GM12878 (cell line): ENCODE results near the gene NDEL1. TPM values are rescaled to one million over a fixed set of nuclear protein-coding genes. Genes with fewer than 3 reads are reported as not detected.

Source experiments
- ATAC-seq: fragments of 200-7000 bp; cut with Tn5 transposase; 3 replicates; pipeline ENCODE4 v1.9.1; 2020; ENCODE audit warnings: mild to moderate bottlenecking, moderate library complexity
- BruUV-seq: library from RNA; stranded (reverse); fragments of 400-500 nt; replicated peaks from 2 replicates; lab custom pipeline; 2021; lab: Mats Ljungman, UMichigan
- CTCF ChIA-PET: fragments of 300-600 bp; sonication (Branson Sonifier 250); formaldehyde crosslinking; extraction: SDS; loops from one replicate; lab custom pipeline; 2021; ENCODE audit warnings: inconsistent platforms; lab: Yijun Ruan, JAX
- POLR2A ChIA-PET: fragments of 350-600 bp; formaldehyde crosslinking; extraction: SDS; loops from one replicate; lab custom pipeline; 2021; ENCODE audit warnings: inconsistent platforms; lab: Charles Lee
- RAD21 ChIA-PET: fragments of 300-600 bp; sonication (Branson Sonifier 250); formaldehyde crosslinking; loops from one replicate; lab custom pipeline; 2023; ENCODE audit warnings: antibody characterized with exemption; ENCODE audit not compliant: unreplicated experiment; lab: Charles Lee
- SMC1A ChIA-PET: fragments of 300-600 bp; sonication (Branson Sonifier 250); formaldehyde crosslinking; loops from one replicate; lab custom pipeline; 2023; ENCODE audit not compliant: unreplicated experiment, uncharacterized antibody; lab: Charles Lee
- DNase-seq: peaks from one replicate; pipeline ENCODE4 v3.0.0-alpha.2; 2011; ENCODE audit warnings: low read depth, low spot score
- FAIRE-seq: peaks from 3 replicates; lab custom pipeline; 2011; peaks lifted over from hg19 to GRCh38; lab: Jason Lieb, UNC
- H2AFZ ChIP-seq: 2 replicates; pipeline ENCODE4 v1.6.0; 2011; ENCODE audit warnings: low read depth, low read length, control low read depth; ENCODE audit not compliant: control insufficient read depth
- H3K27ac ChIP-seq: 2 replicates; pipeline ENCODE4 v1.5.1; 2011; ENCODE audit warnings: control low read depth; ENCODE audit not compliant: control insufficient read depth, insufficient read depth
- H3K27me3 ChIP-seq, 2 experiments: replicated peaks in 1 of 2; 2 replicates each; pipeline versions ENCODE4 v1.6.0 to v1.6.1; 2011; ENCODE audit warnings: low read length in 1 of 2; ENCODE audit not compliant: control insufficient read depth in 2 of 2, insufficient read depth in 2 of 2
- H3K36me3 ChIP-seq, 2 experiments: 2 replicates each; pipeline ENCODE4 v1.5.1; 2011; ENCODE audit warnings: low read length in 1 of 2; ENCODE audit not compliant: control insufficient read depth in 2 of 2, insufficient read depth in 2 of 2
- H3K4me1 ChIP-seq: 2 replicates; pipeline ENCODE4 v1.6.1; 2011; ENCODE audit warnings: mild to moderate bottlenecking, low read length, moderate library complexity, mixed read lengths; ENCODE audit not compliant: control insufficient read depth, insufficient read depth
- H3K4me2 ChIP-seq: 2 replicates; pipeline ENCODE4 v1.6.0; 2011; ENCODE audit warnings: control low read depth; ENCODE audit not compliant: control insufficient read depth, insufficient read depth
- H3K4me3 ChIP-seq: fragments of 200-600 bp; sonication (generic); 2 replicates; pipeline ENCODE4 v1.5.1; 2016
- H3K79me2 ChIP-seq: 2 replicates; pipeline ENCODE4 v1.6.0; 2011; ENCODE audit warnings: low read length; ENCODE audit not compliant: control insufficient read depth, insufficient read depth
- H3K9ac ChIP-seq: 2 replicates; pipeline ENCODE4 v1.8.0; 2011; ENCODE audit warnings: low read length, control low read depth, mixed read lengths; ENCODE audit not compliant: control insufficient read depth, insufficient read depth
- H3K9me3 ChIP-seq: replicated peaks from 3 replicates; pipeline ENCODE4 v1.5.1; 2011; ENCODE audit warnings: mild to moderate bottlenecking, low read length; ENCODE audit not compliant: control insufficient read depth, insufficient read depth
- H4K20me1 ChIP-seq: 2 replicates; pipeline ENCODE4 v1.6.0; 2011; ENCODE audit not compliant: control insufficient read depth, insufficient read depth
- BCL11A ChIP-seq: IDR thresholded peaks from 2 replicates; pipeline ENCODE4 v1.6.1; 2011; ENCODE audit warnings: low read depth, low read length
- IKZF1 ChIP-seq: fragments of 450-650 bp; conservative IDR thresholded peaks from 2 replicates; pipeline ENCODE4 v1.6.1; 2017; ENCODE audit warnings: antibody characterized with exemption, mild to moderate bottlenecking
- KDM1A ChIP-seq: fragments of 200-600 bp; sonication (generic); IDR thresholded peaks from 2 replicates; pipeline ENCODE4 v1.6.1; 2016; ENCODE audit warnings: borderline replicate concordance
- NFIC ChIP-seq: IDR thresholded peaks from 2 replicates; pipeline ENCODE4 v1.6.1; 2012; ENCODE audit warnings: low read depth, mild to moderate bottlenecking, inconsistent platforms, low read length, moderate library complexity
- NR2C2 ChIP-seq: IDR thresholded peaks from 2 replicates; pipeline ENCODE4 v1.6.1; 2011; ENCODE audit warnings: borderline replicate concordance, low read depth; ENCODE audit not compliant: control insufficient read depth, insufficient read length
- NRF1 ChIP-seq: conservative IDR thresholded peaks from 2 replicates; pipeline ENCODE4 v1.6.1; 2011; ENCODE audit warnings: mild to moderate bottlenecking, low read depth, low read length, improper control_type of control experiment
- POLR2AphosphoS5 ChIP-seq: IDR thresholded peaks from 2 replicates; pipeline ENCODE4 v1.6.1; 2011; ENCODE audit warnings: mild to moderate bottlenecking, low read length, inconsistent platforms
- RAD51 ChIP-seq: fragments of 450-650 bp; IDR thresholded peaks from 2 replicates; pipeline ENCODE4 v1.6.1; 2016; ENCODE audit warnings: moderate library complexity, mild to moderate bottlenecking, inconsistent platforms
- RELB ChIP-seq: fragments of 450-650 bp; IDR thresholded peaks from 2 replicates; pipeline ENCODE4 v1.6.1; 2017; ENCODE audit warnings: low read depth, mild to moderate bottlenecking, moderate library complexity
- STAT1 ChIP-seq: fragments of 450-650 bp; conservative IDR thresholded peaks from 2 replicates; pipeline ENCODE4 v1.6.1; 2014; ENCODE audit warnings: antibody characterized with exemption, mild to moderate bottlenecking
- ZNF24 ChIP-seq: fragments of 450-650 bp; IDR thresholded peaks from 2 replicates; pipeline ENCODE4 v1.6.1; 2017; ENCODE audit warnings: antibody characterized with exemption, mild to moderate bottlenecking
- WGBS: methylation state at CpG from one replicate; pipeline ENCODE4 v1.1.6; 2016; ENCODE audit warnings: low lambda C conversion rate; ENCODE audit not compliant: insufficient replicate concordance, insufficient coverage; ENCODE audit errors: missing lambda C conversion rate; 5-methylcytosine and 5-hydroxymethylcytosine counted together
- in situ Hi-C: fragments of 300-500 bp; cut with MboI; formaldehyde crosslinking; loops from 9 replicates; pipeline ENCODE4 v1.14.3; 2018; ENCODE audit warnings: mixed read lengths
- intact Hi-C: fragments of 100-400 bp; cut with micrococcal nuclease; formaldehyde crosslinking; loops from one replicate; pipeline ENCODE4 v1.14.2; 2022; ENCODE audit not compliant: unreplicated experiment
- polyA plus RNA-seq, 11 experiments: library from polyadenylated mRNA; depleted of rRNA in 4 of 11; unstranded in 6 of 11; stranded (reverse) in 5 of 11; fragments of >200 nt; fragmentation: Nextera tagmentation in 4 of 11; fragmentation: Illumina TruSeq in 1 of 11; extraction: Ambion mirVana in 4 of 11; extraction: Trizol in 1 of 11; gene quantifications; 1 replicate in 1 of 11; 2 replicates in 10 of 11; pipeline versions ENCODE4 v1.2.1 to v1.2.3, GENCODE V29; 2011 to 2016; ENCODE audit warnings: inconsistent platforms in 2 of 11, missing spikeins in 2 of 11, low read depth in 1 of 11
- total RNA-seq, 4 experiments: library from RNA; depleted of rRNA in 3 of 4; stranded (reverse); fragments of >200 nt in 3 of 4; fragmentation: Illumina TruSeq in 1 of 4; extraction: Trizol in 1 of 4; gene quantifications; 2 replicates each; pipeline versions ENCODE4 v1.2.1 to v1.2.3, GENCODE V29; 2013 to 2021
- TF ChIP-seq, protein P1 (sequence below): IDR thresholded peaks from 2 replicates; pipeline ENCODE4 v1.6.1; 2012; ENCODE audit warnings: low read depth, low read length, improper control_type of control experiment
- TF ChIP-seq, protein P2 (sequence below): fragments of 450-650 bp; IDR thresholded peaks from 2 replicates; pipeline ENCODE4 v1.6.1; 2014; ENCODE audit warnings: mild to moderate bottlenecking
- TF ChIP-seq, protein P3 (sequence below): fragments of 450-650 bp; IDR thresholded peaks from 2 replicates; pipeline ENCODE4 v1.6.1; 2017; ENCODE audit warnings: mild to moderate bottlenecking, moderate library complexity

Gene NDEL1
- total and polyA plus RNA-seq, 10 of the 15 experiments (the other 5 are each of a cell fraction or from before 2014, with no cell fraction given): 0.72 to 41.5 (median 29.9) TPM

DNA sequence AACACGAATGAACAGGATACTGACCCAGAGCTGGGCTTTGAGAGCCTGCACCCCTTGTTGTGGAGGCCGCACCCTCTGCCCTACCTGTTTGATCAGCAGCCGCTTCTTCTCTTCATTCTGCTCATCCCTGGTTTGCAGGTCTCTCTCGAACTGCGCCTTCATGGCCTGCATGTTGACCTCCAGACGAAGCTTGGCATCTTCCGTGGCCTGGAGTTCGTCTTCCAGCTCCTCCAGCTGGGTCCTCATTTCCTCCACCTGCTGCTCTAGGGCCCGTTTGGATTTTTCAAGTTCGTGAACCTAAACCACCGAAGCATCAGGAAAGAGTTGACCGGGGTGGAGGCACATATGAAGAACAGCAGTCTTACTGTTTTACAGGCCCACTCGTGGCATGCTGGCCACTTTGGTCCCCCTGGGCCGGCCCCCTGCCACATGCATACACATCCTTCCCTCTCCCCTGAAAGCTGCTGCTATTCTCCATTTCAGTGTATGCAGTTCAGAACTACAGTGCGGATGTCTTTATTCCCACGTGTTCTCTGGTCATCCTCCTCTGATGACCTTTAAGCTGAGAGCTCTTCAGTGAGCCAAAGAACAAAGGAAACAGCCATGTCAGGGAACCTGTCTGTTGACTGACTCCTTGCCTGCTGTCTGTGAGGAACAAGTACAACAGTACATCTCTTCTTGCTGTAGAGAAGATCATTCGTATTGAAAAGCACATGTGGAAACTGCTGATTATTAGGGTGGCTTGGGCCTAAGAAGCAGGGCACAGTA is 54.8 kb downstream of the NDEL1 start:
- WGBS: 85% methylated on average over 17 of the region's 17 CpGs
- SMC1A ChIA-PET: no interaction called here
- in situ Hi-C loops: no loop called here
- no peak overlapping the region for H2AFZ ChIP-seq
- RAD21 ChIA-PET: no interaction called here
- no peaks in the 10 kb centered on the region for H4K20me1 ChIP-seq
- H3K9me3 ChIP-seq: no peaks in the 10 kb centered on the region
- CTCF ChIA-PET: no interaction called here
- H3K27ac ChIP-seq: no peak overlapping the region
- ATAC-seq (no peak), DNase-seq (no peak), FAIRE-seq (no peak)
- H3K9ac ChIP-seq: no peak overlapping the region
- H3K79me2 ChIP-seq: no peaks in the 10 kb centered on the region
- no peak overlapping the region for H3K4me2 ChIP-seq
- POLR2A ChIA-PET: no interaction called here
- H3K36me3 ChIP-seq: no peaks in the 10 kb centered on the region
- H3K27me3 ChIP-seq: no peaks in the 10 kb centered on the region
- intact Hi-C loops: no loop called here
- H3K4me1 ChIP-seq: no peaks in the 10 kb centered on the region
- no TSS peak for BruUV-seq
- no peak overlapping the region for H3K4me3 ChIP-seq
- TF ChIP-seq RAD51: no peak
- TF ChIP-seq NR2C2: no peak
- no peak for TF ChIP-seq STAT1
- no peak for TF ChIP-seq IKZF1
- no peak for TF ChIP-seq NRF1
- no peak for TF ChIP-seq ZNF24
- no peak for TF ChIP-seq NFIC
- no peak for TF ChIP-seq KDM1A
- TF ChIP-seq, protein P1, sequence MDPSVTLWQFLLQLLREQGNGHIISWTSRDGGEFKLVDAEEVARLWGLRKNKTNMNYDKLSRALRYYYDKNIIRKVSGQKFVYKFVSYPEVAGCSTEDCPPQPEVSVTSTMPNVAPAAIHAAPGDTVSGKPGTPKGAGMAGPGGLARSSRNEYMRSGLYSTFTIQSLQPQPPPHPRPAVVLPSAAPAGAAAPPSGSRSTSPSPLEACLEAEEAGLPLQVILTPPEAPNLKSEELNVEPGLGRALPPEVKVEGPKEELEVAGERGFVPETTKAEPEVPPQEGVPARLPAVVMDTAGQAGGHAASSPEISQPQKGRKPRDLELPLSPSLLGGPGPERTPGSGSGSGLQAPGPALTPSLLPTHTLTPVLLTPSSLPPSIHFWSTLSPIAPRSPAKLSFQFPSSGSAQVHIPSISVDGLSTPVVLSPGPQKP: no peak
- TF ChIP-seq, protein P2, sequence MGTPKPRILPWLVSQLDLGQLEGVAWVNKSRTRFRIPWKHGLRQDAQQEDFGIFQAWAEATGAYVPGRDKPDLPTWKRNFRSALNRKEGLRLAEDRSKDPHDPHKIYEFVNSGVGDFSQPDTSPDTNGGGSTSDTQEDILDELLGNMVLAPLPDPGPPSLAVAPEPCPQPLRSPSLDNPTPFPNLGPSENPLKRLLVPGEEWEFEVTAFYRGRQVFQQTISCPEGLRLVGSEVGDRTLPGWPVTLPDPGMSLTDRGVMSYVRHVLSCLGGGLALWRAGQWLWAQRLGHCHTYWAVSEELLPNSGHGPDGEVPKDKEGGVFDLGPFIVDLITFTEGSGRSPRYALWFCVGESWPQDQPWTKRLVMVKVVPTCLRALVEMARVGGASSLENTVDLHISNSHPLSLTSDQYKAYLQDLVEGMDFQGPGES: no peak
- no peak for TF ChIP-seq RELB
- no peak for TF ChIP-seq POLR2AphosphoS5
- TF ChIP-seq, protein P3, sequence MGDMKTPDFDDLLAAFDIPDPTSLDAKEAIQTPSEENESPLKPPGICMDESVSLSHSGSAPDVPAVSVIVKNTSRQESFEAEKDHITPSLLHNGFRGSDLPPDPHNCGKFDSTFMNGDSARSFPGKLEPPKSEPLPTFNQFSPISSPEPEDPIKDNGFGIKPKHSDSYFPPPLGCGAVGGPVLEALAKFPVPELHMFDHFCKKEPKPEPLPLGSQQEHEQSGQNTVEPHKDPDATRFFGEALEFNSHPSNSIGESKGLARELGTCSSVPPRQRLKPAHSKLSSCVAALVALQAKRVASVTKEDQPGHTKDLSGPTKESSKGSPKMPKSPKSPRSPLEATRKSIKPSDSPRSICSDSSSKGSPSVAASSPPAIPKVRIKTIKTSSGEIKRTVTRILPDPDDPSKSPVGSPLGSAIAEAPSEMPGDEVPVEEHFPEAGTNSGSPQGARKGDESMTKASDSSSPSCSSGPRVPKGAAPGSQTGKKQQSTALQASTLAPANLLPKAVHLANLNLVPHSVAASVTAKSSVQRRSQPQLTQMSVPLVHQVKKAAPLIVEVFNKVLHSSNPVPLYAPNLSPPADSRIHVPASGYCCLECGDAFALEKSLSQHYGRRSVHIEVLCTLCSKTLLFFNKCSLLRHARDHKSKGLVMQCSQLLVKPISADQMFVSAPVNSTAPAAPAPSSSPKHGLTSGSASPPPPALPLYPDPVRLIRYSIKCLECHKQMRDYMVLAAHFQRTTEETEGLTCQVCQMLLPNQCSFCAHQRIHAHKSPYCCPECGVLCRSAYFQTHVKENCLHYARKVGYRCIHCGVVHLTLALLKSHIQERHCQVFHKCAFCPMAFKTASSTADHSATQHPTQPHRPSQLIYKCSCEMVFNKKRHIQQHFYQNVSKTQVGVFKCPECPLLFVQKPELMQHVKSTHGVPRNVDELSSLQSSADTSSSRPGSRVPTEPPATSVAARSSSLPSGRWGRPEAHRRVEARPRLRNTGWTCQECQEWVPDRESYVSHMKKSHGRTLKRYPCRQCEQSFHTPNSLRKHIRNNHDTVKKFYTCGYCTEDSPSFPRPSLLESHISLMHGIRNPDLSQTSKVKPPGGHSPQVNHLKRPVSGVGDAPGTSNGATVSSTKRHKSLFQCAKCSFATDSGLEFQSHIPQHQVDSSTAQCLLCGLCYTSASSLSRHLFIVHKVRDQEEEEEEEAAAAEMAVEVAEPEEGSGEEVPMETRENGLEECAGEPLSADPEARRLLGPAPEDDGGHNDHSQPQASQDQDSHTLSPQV: no peak
- TF ChIP-seq BCL11A: no peak
